ENCODE results near the gene CORO2A. TPM values are rescaled to one million over a fixed set of nuclear protein-coding genes. Genes with fewer than 3 reads are reported as not detected.

Gene CORO2A
- total and polyA plus RNA-seq, 2 of the 13 experiments (the other 11 are each of a cell fraction or from before 2014, with no cell fraction given), result 14.4 to 15.3 TPM

DNA sequence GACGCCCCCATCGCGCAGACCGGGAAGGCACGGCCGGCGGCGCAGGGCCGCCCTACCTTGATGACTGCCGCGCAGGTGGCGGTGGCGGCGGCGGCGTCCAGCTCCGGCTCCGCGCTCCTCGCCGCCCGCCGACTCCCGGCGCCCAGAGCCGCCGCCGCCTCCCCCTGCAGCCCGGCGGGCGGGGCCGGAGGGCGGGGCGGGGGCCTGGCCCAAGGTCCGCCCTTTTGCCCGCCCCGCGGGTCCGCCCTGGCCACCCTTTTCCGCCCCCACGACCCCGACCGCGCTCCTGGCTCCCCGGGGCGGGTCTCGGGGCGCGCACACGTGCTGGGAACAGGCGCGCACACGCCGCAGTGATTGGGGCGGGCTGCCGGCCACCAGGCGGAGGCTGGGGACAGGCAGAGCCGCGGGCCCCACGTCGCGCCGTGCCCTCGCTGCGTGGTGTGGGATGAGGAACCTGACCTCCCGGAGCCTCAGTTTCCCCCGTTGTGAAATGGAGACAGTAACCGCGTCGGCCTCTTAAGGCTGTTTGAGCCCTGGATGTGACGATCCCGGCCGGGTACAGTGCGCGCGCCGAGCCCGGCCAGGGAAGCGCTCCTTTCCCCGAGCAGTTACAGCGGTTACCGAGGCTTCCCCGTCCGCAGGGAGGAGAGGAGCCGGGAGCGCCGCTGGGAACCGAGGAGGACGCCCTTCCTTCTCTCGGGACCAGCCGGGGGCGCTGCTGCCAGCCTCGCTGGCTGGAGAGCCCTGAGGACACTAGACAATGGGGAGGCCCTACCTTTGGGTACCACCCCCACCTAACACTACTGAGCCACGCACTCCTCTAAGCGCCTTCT is at the start of gene CORO2A (continued):
- TF ChIP-seq EZH2 (conservative IDR thresholded peaks at IDR 0.05; ENCODE audit: low read depth, low read length) (no peak), ZFP82 (CRISPR knock-in tag; IDR thresholded peaks at IDR 0.05; ENCODE audit: borderline replicate concordance) (peak; percentile 55; the same call in 1 of the 2 replicates), ZNF883 (CRISPR knock-in tag; IDR thresholded peaks at IDR 0.05; ENCODE audit: not compliant biosample characterization) (peak; percentile 80), FIP1L1 (IDR thresholded peaks at IDR 0.05; ENCODE audit: borderline replicate concordance, insufficient read depth, low read depth, low read length) (no peak), NFE2L2 (IDR thresholded peaks at IDR 0.05; ENCODE audit: low read length) (no peak), ZNF224 (CRISPR knock-in tag; IDR thresholded peaks at IDR 0.05) (peak; percentile 82; the same call in 1 of the 2 replicates), ZNF780A (CRISPR knock-in tag; IDR thresholded peaks at IDR 0.05) (no peak), ZNF274 (CRISPR knock-in tag; IDR thresholded peaks at IDR 0.05) (peak; percentile 51; the same call in 1 of the 2 replicates), FOXA1 (IDR thresholded peaks at IDR 0.05) (no peak), FOXA1 (CRISPR knock-in tag; IDR thresholded peaks at IDR 0.05) (no peak), ZNF343 (CRISPR knock-in tag; IDR thresholded peaks at IDR 0.05) (no peak; the same call in 1 of the 2 replicates), ARHGAP35 (CRISPR knock-in tag; IDR thresholded peaks at IDR 0.05; ENCODE audit: borderline replicate concordance) (peak; percentile 83; the same call in 1 of the 2 replicates), HDAC1 (CRISPR knock-in tag; IDR thresholded peaks at IDR 0.05) (peak; percentile 79), CHD2 (IDR thresholded peaks at IDR 0.05; ENCODE audit: low read depth, low read length) (no peak), PCBP1 (IDR thresholded peaks at IDR 0.05; ENCODE audit: borderline replicate concordance, low read depth, low read length) (no peak), SMC3 (IDR thresholded peaks at IDR 0.05; ENCODE audit: low read length) (no peak; the same call in 1 of the 2 replicates), NRL (CRISPR knock-in tag; IDR thresholded peaks at IDR 0.05; ENCODE audit: borderline replicate concordance) (peak; percentile 80; the same call in 1 of the 2 replicates)
- TF ChIP-seq, protein P1, sequence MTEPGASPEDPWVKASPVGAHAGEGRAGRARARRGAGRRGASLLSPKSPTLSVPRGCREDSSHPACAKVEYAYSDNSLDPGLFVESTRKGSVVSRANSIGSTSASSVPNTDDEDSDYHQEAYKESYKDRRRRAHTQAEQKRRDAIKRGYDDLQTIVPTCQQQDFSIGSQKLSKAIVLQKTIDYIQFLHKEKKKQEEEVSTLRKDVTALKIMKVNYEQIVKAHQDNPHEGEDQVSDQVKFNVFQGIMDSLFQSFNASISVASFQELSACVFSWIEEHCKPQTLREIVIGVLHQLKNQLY (CRISPR knock-in tag; IDR thresholded peaks at IDR 0.05), result no peak
- TF ChIP-seq, protein P2, sequence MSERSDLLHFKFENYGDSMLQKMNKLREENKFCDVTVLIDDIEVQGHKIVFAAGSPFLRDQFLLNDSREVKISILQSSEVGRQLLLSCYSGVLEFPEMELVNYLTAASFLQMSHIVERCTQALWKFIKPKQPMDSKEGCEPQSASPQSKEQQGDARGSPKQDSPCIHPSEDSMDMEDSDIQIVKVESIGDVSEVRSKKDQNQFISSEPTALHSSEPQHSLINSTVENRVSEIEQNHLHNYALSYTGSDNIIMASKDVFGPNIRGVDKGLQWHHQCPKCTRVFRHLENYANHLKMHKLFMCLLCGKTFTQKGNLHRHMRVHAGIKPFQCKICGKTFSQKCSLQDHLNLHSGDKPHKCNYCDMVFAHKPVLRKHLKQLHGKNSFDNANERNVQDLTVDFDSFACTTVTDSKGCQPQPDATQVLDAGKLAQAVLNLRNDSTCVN (CRISPR knock-in tag; IDR thresholded peaks at IDR 0.05; ENCODE audit: borderline replicate concordance), result no peak
- TF ChIP-seq, protein P3, sequence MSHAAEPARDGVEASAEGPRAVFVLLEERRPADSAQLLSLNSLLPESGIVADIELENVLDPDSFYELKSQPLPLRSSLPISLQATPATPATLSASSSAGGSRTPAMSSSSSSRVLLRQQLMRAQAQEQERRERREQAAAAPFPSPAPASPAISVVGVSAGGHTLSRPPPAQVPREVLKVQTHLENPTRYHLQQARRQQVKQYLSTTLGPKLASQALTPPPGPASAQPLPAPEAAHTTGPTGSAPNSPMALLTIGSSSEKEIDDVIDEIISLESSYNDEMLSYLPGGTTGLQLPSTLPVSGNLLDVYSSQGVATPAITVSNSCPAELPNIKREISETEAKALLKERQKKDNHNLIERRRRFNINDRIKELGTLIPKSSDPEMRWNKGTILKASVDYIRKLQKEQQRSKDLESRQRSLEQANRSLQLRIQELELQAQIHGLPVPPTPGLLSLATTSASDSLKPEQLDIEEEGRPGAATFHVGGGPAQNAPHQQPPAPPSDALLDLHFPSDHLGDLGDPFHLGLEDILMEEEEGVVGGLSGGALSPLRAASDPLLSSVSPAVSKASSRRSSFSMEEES (CRISPR knock-in tag; IDR thresholded peaks at IDR 0.05), result no peak
- TF ChIP-seq, protein P4, sequence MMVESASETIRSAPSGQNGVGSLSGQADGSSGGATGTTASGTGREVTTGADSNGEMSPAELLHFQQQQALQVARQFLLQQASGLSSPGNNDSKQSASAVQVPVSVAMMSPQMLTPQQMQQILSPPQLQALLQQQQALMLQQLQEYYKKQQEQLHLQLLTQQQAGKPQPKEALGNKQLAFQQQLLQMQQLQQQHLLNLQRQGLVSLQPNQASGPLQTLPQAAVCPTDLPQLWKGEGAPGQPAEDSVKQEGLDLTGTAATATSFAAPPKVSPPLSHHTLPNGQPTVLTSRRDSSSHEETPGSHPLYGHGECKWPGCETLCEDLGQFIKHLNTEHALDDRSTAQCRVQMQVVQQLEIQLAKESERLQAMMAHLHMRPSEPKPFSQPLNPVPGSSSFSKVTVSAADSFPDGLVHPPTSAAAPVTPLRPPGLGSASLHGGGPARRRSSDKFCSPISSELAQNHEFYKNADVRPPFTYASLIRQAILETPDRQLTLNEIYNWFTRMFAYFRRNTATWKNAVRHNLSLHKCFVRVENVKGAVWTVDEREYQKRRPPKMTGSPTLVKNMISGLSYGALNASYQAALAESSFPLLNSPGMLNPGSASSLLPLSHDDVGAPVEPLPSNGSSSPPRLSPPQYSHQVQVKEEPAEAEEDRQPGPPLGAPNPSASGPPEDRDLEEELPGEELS (CRISPR knock-in tag; IDR thresholded peaks at IDR 0.05), result peak; percentile 48; the same call in 1 of the 2 replicates
- TF ChIP-seq, protein P5, sequence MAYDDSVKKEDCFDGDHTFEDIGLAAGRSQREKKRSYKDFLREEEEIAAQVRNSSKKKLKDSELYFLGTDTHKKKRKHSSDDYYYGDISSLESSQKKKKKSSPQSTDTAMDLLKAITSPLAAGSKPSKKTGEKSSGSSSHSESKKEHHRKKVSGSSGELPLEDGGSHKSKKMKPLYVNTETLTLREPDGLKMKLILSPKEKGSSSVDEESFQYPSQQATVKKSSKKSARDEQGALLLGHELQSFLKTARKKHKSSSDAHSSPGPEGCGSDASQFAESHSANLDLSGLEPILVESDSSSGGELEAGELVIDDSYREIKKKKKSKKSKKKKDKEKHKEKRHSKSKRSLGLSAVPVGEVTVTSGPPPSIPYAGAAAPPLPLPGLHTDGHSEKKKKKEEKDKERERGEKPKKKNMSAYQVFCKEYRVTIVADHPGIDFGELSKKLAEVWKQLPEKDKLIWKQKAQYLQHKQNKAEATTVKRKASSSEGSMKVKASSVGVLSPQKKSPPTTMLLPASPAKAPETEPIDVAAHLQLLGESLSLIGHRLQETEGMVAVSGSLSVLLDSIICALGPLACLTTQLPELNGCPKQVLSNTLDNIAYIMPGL (CRISPR knock-in tag; IDR thresholded peaks at IDR 0.05; ENCODE audit: borderline replicate concordance in 1 of 2, low read depth in 1 of 2), result peak; percentile 96

Data from HepG2 (cell line).